Measurements from ENCODE around the gene B4GALNT1. TPM values are rescaled to one million over a fixed set of nuclear protein-coding genes. Genes with fewer than 3 reads are reported as not detected.

The B4GALNT1 gene
- total and polyA plus RNA-seq, 2 of the 13 experiments (the other 11 are each of a cell fraction or from before 2014, with no cell fraction given), result 4.5 to 5.4 TPM

GRCh38 chr12:57590864-57591781 lies 41.9 kb downstream of the B4GALNT1 start, which contains the start of gene PIP4K2C (continued):
- 0 out of 2 replicates have a peak, but pooled peaks have one; percentile 7 for TF ChIP-seq ZNF281 (CRISPR knock-in tag; IDR thresholded peaks at IDR 0.05; ENCODE audit: borderline replicate concordance)
- TF ChIP-seq ZBTB38 (CRISPR knock-in tag; IDR thresholded peaks at IDR 0.05), result peak; percentile 39; the same call in 1 of the 2 replicates
- TF ChIP-seq ZBTB7B (CRISPR knock-in tag; IDR thresholded peaks at IDR 0.05), result 0 out of 2 replicates have a peak, but pooled peaks have one; percentile 26
- no peak for TF ChIP-seq GPBP1L1 (CRISPR knock-in tag; IDR thresholded peaks at IDR 0.05)
- peak; percentile 84 for TF ChIP-seq MAX (IDR thresholded peaks at IDR 0.05)
- TF ChIP-seq HHEX (CRISPR knock-in tag; IDR thresholded peaks at IDR 0.05), result no peak
- TF ChIP-seq NR2C2 (CRISPR knock-in tag; IDR thresholded peaks at IDR 0.05; ENCODE audit: borderline replicate concordance), result 0 out of 2 replicates have a peak, but pooled peaks have one; percentile 51
- TF ChIP-seq ZNF235 (CRISPR knock-in tag; IDR thresholded peaks at IDR 0.05; ENCODE audit: borderline replicate concordance), result peak; percentile 87; the same call in 1 of the 2 replicates
- TF ChIP-seq ZNF264 (CRISPR knock-in tag; IDR thresholded peaks at IDR 0.05), result no peak
- no peak for TF ChIP-seq SUZ12 (IDR thresholded peaks at IDR 0.05; ENCODE audit: low read depth, low read length)
- TF ChIP-seq CC2D1A (CRISPR knock-in tag; IDR thresholded peaks at IDR 0.05), result 0 out of 2 replicates have a peak, but pooled peaks have one; percentile 66
- peak; percentile 72 for TF ChIP-seq ZGPAT (CRISPR knock-in tag; IDR thresholded peaks at IDR 0.05)
- no peak for TF ChIP-seq KDM3A (CRISPR knock-in tag; IDR thresholded peaks at IDR 0.05; ENCODE audit: low read depth)
- peak; percentile 58 to 73; a peak in 3 of 4 replicates for TF ChIP-seq POLR2A (IDR thresholded peaks at IDR 0.05; ENCODE audit: insufficient read depth in 1 of 2, low read depth in 2 of 2, low read length in 2 of 2)
- TF ChIP-seq EP300 (IDR thresholded peaks at IDR 0.05; ENCODE audit: low read depth in 2 of 2, low read length in 2 of 2), result 0 out of 4 replicates have a peak, but pooled peaks have one; percentile 11 to 18
- no peak for TF ChIP-seq EP300 (CRISPR knock-in tag; IDR thresholded peaks at IDR 0.05; ENCODE audit: borderline replicate concordance)
- TF ChIP-seq TFDP2 (CRISPR knock-in tag; IDR thresholded peaks at IDR 0.05), result peak; percentile 84
- 0 out of 2 replicates have a peak, but pooled peaks have one; percentile 38 for TF ChIP-seq ZNF879 (CRISPR knock-in tag; IDR thresholded peaks at IDR 0.05)
- peak; percentile 26; the same call in 1 of the 2 replicates for TF ChIP-seq DRAP1 (CRISPR knock-in tag; IDR thresholded peaks at IDR 0.05)
- TF ChIP-seq SP4 (CRISPR knock-in tag; IDR thresholded peaks at IDR 0.05), result peak; percentile 86
- TF ChIP-seq KLF6 (CRISPR knock-in tag; IDR thresholded peaks at IDR 0.05), result peak; percentile 75; the same call in 1 of the 2 replicates
